Activated CD4-positive, alpha-beta T cell treated with anti-CD3 and anti-CD28 coated beads, Interleukin-2, amount 10 ng/mL, durations not matched to agents 7 days and 5 days (primary cell): ENCODE measurements around the gene DNAJB11. TPM values are rescaled to one million over a fixed set of nuclear protein-coding genes. Genes with fewer than 3 reads are reported as not detected.
"Not testable (repeated sequence)": the region's sequence is repeated elsewhere in the genome, so short reads cannot be mapped to it uniquely, and the experiment has no call there.

Source experiments
- CTCF ChIA-PET: fragments of 350-600 bp; sonication (Branson Sonifier 250); formaldehyde crosslinking; loops from one replicate; lab custom pipeline; 2021; ENCODE audit warnings: antibody characterized with exemption; lab: Charles Lee
- POLR2A ChIA-PET: fragments of 350-600 bp; sonication (Branson Sonifier 250); formaldehyde crosslinking; loops from one replicate; lab custom pipeline; 2021; ENCODE audit warnings: antibody characterized with exemption; lab: Charles Lee
- DNase-seq: peaks from one replicate; pipeline ENCODE4 v3.0.0-alpha.2; 2020
- H3K27ac Mint-ChIP-seq: one replicate; pipeline ENCODE4 v1.8.0; 2021; ENCODE audit warnings: mild to moderate bottlenecking, moderate library complexity, mixed read lengths
- H3K27me3 Mint-ChIP-seq: one replicate; pipeline ENCODE4 v1.8.0; 2021; ENCODE audit warnings: mixed read lengths
- H3K36me3 Mint-ChIP-seq: one replicate; pipeline ENCODE4 v1.8.0; 2021; ENCODE audit warnings: low read depth, mixed read lengths
- H3K4me1 Mint-ChIP-seq: one replicate; pipeline ENCODE4 v1.8.0; 2021; ENCODE audit warnings: mixed read lengths
- H3K4me3 Mint-ChIP-seq: one replicate; pipeline ENCODE4 v1.8.0; 2021; ENCODE audit warnings: mild to moderate bottlenecking, moderate library complexity, mixed read lengths
- H3K9me3 Mint-ChIP-seq: one replicate; pipeline ENCODE4 v1.8.0; 2021; ENCODE audit warnings: mixed read lengths
- total RNA-seq, 2 experiments: library from RNA; stranded (reverse); gene quantifications; one replicate each; pipeline ENCODE4 v1.2.3, GENCODE V29; 2021

The DNAJB11 gene
- total RNA-seq, 2 experiments from 2014 or later, result 54.9 to 57.3 TPM

- Mint-ChIP-seq H3K9me3 (no peaks in the 10 kb centered on the region), H3K4me3 (no peak overlapping the region), H3K27ac (no peak overlapping the region), H3K4me1 (no peaks in the 10 kb centered on the region), H3K36me3 (no peaks in the 10 kb centered on the region), H3K27me3 (peaks cover 17% of the 10 kb centered on the region)
- POLR2A ChIA-PET, result no interaction called here
- CTCF ChIA-PET, result interaction anchor here (1.6 to 2.3 kb wide), 3 partner anchors 9 to 15 kb away, joined by 3 to 15 read pairs (median 6); no protein-coding TSS in a partner anchor
- DNase-seq, result no peak
Observed at GRCh38 chr3:186626254-186626847, 55.8 kb downstream of the DNAJB11 start.

GRCh38 chr3:186627852-186628414 is 57.4 kb downstream of the DNAJB11 start:
- POLR2A ChIA-PET, result no interaction called here
- CTCF ChIA-PET, result no interaction called here
- H3K36me3 Mint-ChIP-seq, result no peaks in the 10 kb centered on the region
- H3K4me3 Mint-ChIP-seq, result no peak overlapping the region
- peaks cover 12% of the 10 kb centered on the region for H3K27me3 Mint-ChIP-seq
- H3K27ac Mint-ChIP-seq, result no peak overlapping the region
- no peaks in the 10 kb centered on the region for H3K9me3 Mint-ChIP-seq
- no peaks in the 10 kb centered on the region for H3K4me1 Mint-ChIP-seq
- DNase-seq, result no peak

GRCh38 chr3:186628756-186629155 is 58.2 kb downstream of the DNAJB11 start:
- Mint-ChIP-seq H3K27ac (no peak overlapping the region), H3K4me1 (no peaks in the 10 kb centered on the region), H3K27me3 (peaks cover 9% of the 10 kb centered on the region), H3K36me3 (no peaks in the 10 kb centered on the region), H3K9me3 (no peaks in the 10 kb centered on the region), H3K4me3 (no peak overlapping the region)
- ChIA-PET POLR2A (no interaction called here), CTCF (interaction anchor here (2.2 kb wide), 1 partner anchor 12 kb away, joined by 11 read pairs; no protein-coding TSS in a partner anchor)
- DNase-seq, result no peak

- CTCF ChIA-PET, result interaction anchor here (1.7 to 2.2 kb wide), 2 partner anchors 14 kb away, joined by 6 to 11 read pairs; no protein-coding TSS in a partner anchor
- POLR2A ChIA-PET, result no interaction called here
- Mint-ChIP-seq H3K9me3 (no peaks in the 10 kb centered on the region), H3K4me1 (no peaks in the 10 kb centered on the region), H3K4me3 (no peak overlapping the region), H3K36me3 (no peaks in the 10 kb centered on the region), H3K27ac (no peak overlapping the region), H3K27me3 (peaks cover 16% of the 10 kb centered on the region)
- no peak for DNase-seq
Observed at GRCh38 chr3:186630950-186631641, 60.6 kb downstream of the DNAJB11 start.

- Mint-ChIP-seq H3K27me3 (peaks cover 14% of the 10 kb centered on the region), H3K4me1 (no peaks in the 10 kb centered on the region), H3K36me3 (no peaks in the 10 kb centered on the region), H3K27ac (no peak overlapping the region), H3K4me3 (no peak overlapping the region), H3K9me3 (no peaks in the 10 kb centered on the region)
- CTCF ChIA-PET, result interaction anchor here (2.0 kb wide), 1 partner anchor 17 kb away, joined by 7 read pairs; no protein-coding TSS in a partner anchor
- no peak for DNase-seq
- POLR2A ChIA-PET, result no interaction called here
Observed at GRCh38 chr3:186633481-186633880, 63.0 kb downstream of the DNAJB11 start.

GRCh38 chr3:186634207-186634606 is 63.7 kb downstream of the DNAJB11 start:
- H3K4me3 Mint-ChIP-seq, H3K27ac Mint-ChIP-seq, H3K4me1 Mint-ChIP-seq, H3K36me3 Mint-ChIP-seq, DNase-seq, POLR2A ChIA-PET, H3K9me3 Mint-ChIP-seq: not testable (repeated sequence)
- CTCF ChIA-PET, result interaction anchor here (2.0 kb wide), 1 partner anchor 18 kb away, joined by 7 read pairs; no protein-coding TSS in a partner anchor
- peaks cover 18% of the 10 kb centered on the region for H3K27me3 Mint-ChIP-seq

Other genes starting within 250 kb of the DNAJB11 start
- under 1 TPM in 1 of 2 experiments, not detected in 1; 0.04 TPM for gene DGKG, start 208.5 kb upstream of the DNAJB11 start, total RNA-seq
- 1 to 10 TPM; 4.5 to 5.7 TPM for gene CRYGS, start 26.3 kb upstream of the DNAJB11 start, total RNA-seq
- 10 to 100 TPM; 14.3 to 14.6 TPM for gene TBCCD1, start 3.4 kb upstream of the DNAJB11 start, total RNA-seq
- not detected for gene AHSG, start 42.3 kb downstream of the DNAJB11 start, total RNA-seq
- not detected for gene FETUB, start 69.7 kb downstream of the DNAJB11 start, total RNA-seq
- gene HRG, start 95.3 kb downstream of the DNAJB11 start, total RNA-seq, result not detected
- not detected for gene KNG1, start 146.6 kb downstream of the DNAJB11 start, total RNA-seq
- gene EIF4A2, start 212.9 kb downstream of the DNAJB11 start, total RNA-seq, result 100 to 1,000 TPM; 351 to 383 TPM
- gene RFC4, start 235.8 kb downstream of the DNAJB11 start, total RNA-seq, result 100 to 1,000 TPM in 1 of 2 experiments, 10 to 100 TPM in 1; 85.5 to 105 TPM